ENCODE data around the gene CYB561D2.

GRCh38 chr3:50358911-50359759 is 8.5 kb downstream of the CYB561D2 start, which contains the start of gene TMEM115:
- TF ChIP-seq CTCF (IDR thresholded peaks at IDR 0.05 in 2 of 3, conservative IDR thresholded peaks at IDR 0.05 in 1 of 3; ENCODE audit: control insufficient read depth in 2 of 3, extremely low read depth in 1 of 3, insufficient read depth in 1 of 3, low read depth in 3 of 3, low read length in 3 of 3) (no peak), MYC (IDR thresholded peaks at IDR 0.05; ENCODE audit: insufficient read depth, insufficient read length, insufficient replicate concordance, low read length, severe bottlenecking) (no peak), TAF1 (IDR thresholded peaks at IDR 0.05; ENCODE audit: borderline replicate concordance, low read depth, low read length) (no peak; the same call in 1 of the 2 replicates), TCF12 (IDR thresholded peaks at IDR 0.05; ENCODE audit: low read depth, low read length) (0 out of 2 replicates have a peak, but pooled peaks have one; percentile 37), KDM1A (IDR thresholded peaks at IDR 0.05; ENCODE audit: borderline replicate concordance) (no peak), ZNF274 (IDR thresholded peaks at IDR 0.05; ENCODE audit: insufficient read depth, insufficient read length) (no peak)

Measured in GM12878 (cell line).